Measurements from ENCODE around the gene PRKCD.

GRCh38 chr3:53239800-53240199 is 78.8 kb downstream of the PRKCD start:
- TF ChIP-seq, protein P1, sequence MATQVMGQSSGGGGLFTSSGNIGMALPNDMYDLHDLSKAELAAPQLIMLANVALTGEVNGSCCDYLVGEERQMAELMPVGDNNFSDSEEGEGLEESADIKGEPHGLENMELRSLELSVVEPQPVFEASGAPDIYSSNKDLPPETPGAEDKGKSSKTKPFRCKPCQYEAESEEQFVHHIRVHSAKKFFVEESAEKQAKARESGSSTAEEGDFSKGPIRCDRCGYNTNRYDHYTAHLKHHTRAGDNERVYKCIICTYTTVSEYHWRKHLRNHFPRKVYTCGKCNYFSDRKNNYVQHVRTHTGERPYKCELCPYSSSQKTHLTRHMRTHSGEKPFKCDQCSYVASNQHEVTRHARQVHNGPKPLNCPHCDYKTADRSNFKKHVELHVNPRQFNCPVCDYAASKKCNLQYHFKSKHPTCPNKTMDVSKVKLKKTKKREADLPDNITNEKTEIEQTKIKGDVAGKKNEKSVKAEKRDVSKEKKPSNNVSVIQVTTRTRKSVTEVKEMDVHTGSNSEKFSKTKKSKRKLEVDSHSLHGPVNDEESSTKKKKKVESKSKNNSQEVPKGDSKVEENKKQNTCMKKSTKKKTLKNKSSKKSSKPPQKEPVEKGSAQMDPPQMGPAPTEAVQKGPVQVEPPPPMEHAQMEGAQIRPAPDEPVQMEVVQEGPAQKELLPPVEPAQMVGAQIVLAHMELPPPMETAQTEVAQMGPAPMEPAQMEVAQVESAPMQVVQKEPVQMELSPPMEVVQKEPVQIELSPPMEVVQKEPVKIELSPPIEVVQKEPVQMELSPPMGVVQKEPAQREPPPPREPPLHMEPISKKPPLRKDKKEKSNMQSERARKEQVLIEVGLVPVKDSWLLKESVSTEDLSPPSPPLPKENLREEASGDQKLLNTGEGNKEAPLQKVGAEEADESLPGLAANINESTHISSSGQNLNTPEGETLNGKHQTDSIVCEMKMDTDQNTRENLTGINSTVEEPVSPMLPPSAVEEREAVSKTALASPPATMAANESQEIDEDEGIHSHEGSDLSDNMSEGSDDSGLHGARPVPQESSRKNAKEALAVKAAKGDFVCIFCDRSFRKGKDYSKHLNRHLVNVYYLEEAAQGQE (IDR thresholded peaks at IDR 0.05; ENCODE audit: insufficient read depth in 1 of 2, low read depth in 2 of 2, low read length in 2 of 2), result no peak
- TF ChIP-seq POLR2AphosphoS5 (IDR thresholded peaks at IDR 0.05; ENCODE audit: low read depth, low read length) (no peak), SIN3A (IDR thresholded peaks at IDR 0.05; ENCODE audit: borderline replicate concordance, insufficient read depth, low read length) (no peak), TAF1 (IDR thresholded peaks at IDR 0.05; ENCODE audit: borderline replicate concordance, insufficient read depth, low read length) (no peak)
